HG02588 (cell line): ENCODE data around the gene RASA3.
A peak's percentile ranks its signal among the peaks of the same experiment; 100 is the strongest.
"Not testable (repeated sequence)": the region's sequence is repeated elsewhere in the genome, so short reads cannot be mapped to it uniquely, and the experiment has no call there.

ENCODE experiments used
- ATAC-seq: cut with Tn5 transposase; IDR thresholded peaks from one replicate; pipeline ENCODE4 v1.9.1; 2021; ENCODE audit warnings: mild to moderate bottlenecking, moderate library complexity; ENCODE audit not compliant: unreplicated experiment

RASA3 gene

DNA sequence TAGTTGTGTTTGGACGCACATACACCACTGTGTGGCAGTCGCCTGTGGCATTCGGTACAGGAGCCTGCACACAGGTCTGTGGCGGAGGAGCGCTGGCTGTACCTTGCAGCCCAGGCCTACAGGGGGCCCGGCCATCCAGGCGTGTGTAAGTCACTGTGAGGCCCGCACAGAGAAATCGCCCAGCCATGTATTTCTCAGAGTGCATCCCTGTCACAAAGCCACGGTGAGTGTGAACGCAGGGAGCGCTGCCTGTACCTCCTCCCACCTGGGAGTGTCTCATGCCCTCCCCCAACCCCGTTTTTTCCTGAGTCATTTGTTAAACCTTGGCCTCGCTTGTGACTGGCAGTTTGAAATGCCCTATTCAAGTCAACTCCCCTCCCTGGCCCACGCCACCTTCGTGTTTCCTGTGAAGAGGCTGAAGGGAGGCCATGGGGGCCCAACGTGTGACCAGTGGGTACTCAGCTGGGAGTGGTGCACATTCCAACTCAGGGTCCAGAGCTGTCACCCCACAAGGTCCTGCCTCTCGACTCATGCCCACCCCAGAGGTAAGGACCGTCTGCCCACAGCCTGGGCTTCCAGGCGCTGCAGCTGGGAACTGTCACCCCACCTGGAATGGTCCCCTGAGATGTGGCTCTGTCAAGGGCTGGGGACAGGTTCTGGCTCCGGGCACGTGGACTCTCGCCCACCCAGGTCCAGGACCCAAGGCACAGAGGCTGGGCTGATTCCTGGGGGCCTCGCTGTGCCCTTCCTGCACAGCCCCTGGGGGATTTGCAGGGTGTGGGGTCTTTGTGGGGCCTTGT lies 11.6 kb upstream of the RASA3 start:
- ATAC-seq = no peak

DNA sequence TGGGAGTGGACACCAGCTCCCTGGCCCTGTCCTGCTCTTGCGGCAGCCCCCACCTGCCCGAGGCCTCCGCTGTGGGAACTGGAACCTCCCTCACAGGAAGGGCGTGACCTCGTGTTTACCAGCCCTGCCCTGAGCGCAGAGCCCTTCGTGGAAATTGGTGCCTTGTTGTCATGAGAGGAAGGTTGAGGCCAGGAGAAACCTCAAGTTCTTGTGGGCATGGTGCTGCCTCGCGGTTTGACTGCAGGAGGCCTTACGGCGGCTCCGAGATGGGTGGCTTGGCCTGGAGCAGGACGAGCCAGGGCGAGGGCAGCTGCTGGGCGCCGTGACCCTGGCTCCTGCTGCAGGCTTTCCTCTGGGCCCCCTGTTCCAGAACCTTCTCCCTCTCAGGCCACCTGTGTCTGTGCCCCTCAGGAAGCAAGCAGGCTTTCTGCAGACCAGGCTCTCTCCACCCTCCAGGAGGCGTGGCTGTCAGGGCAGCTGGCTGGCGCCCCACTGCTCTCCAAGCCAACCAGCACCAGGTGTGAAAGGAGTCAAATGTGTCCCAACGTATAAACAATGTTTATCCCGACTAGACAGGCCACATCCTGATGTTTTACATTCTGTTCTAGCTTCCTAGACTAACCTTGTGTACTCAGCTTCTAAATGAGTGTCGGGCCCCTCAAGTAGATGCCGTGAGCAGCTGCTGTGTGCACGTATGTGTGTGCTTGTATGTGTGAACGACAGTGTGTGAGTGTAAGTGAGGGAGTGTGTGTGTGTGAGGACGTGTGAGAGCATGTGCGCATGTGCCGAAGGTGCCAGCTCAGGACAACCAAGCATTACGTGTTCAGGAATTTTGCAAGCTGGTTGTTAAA lies 10.4 kb upstream of the RASA3 start:
- ATAC-seq = no peak

DNA sequence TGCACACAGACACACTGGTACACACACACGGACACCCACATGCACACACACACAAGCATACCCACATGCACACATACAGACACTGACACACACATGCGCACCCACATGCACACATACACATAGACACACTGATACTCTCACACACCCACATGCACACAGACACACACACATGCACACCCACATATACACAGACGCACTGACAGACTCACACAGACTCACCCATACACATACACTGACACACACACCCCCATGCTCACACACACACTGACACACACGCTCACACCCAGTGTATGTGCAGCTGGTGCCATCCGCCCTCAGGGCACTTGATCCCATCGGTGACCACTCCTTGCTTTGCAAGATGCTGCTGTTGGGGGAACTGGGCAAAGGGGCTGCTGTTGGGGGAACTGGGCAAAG lies 9.7 kb upstream of the RASA3 start:
- no peak for ATAC-seq

DNA sequence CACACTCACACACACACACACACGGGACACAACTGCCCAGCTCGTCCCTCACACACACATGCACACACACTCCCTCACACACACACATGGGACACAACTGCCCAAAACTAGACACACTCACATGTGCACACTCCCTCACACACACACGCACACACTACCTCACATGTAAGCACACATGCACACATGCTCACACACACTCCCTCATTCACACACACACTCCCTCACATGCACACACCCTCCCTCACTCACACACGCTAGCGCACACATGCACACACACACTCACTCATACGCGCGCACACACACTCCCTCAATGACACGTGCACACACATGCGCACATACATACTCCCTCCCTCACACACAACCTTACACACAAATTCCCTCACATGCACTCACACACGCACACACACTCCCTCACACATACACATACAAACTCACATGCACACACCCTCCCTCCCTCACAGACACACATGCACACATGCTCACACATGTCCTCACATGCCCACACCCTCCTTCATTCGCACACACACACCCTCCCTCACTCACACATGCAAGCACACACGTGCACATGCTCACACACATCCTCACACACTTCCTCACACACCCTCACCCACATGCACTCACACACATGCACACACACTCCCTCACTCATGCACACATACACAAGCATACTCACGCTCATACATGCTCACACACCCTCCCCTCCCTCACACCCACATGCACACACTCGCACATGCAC lies 9.0 kb upstream of the RASA3 start:
- no peak for ATAC-seq

DNA sequence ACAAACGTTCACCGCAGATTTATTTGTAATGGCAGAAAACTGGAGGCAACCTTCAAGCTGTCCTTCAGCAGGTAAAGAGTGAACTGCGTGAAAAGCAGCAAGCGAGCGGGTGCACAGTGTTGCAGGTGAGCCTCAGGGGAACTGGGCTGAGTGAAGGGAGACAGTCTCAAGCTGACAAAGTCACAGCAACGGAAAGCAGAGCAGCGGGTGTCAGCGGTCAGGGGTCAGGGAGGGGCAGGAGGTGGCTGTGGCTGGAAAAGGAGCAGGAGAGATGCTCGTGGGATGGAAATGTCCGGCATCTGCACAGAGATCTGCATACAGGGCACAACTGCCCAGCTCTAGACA lies 8.5 kb upstream of the RASA3 start:
- no peak for ATAC-seq

DNA sequence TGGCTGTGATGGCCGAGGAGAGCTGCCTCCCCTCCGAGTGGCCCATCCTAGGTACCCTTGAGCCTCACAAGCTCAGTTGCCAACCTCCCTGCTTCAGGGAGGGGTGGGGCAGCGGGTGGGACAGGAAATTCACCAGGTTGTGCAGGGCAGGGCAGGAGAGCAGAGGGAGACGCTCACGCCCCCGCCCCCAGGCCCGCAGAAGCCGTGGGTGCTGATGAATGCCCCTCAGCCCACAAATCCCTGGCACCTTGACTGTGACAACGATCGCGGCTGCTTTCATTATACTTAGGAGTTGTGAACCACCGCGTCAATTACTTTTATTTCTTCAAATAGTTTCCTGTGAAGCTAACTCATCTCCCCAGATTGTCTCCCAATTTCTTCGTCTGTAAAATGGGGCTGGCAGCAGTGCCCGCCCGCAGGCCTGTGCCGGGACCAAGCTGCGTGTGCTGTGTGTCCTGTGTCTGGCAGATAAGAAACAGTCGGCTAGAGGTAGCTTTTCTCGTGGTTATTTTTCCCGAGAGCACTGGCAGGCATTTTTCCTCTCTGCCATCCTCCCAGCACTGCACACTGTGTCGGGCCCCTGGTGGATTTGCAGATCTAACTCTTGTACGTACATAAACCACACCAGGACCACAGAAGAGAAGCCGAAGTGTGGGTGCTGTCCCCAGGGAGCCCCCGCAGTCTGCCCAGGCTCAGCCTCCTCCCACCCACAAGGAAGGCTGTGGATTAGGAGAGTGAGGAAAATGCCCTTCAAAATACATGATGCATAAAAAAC lies 7.9 kb upstream of the RASA3 start:
- ATAC-seq = no peak

DNA sequence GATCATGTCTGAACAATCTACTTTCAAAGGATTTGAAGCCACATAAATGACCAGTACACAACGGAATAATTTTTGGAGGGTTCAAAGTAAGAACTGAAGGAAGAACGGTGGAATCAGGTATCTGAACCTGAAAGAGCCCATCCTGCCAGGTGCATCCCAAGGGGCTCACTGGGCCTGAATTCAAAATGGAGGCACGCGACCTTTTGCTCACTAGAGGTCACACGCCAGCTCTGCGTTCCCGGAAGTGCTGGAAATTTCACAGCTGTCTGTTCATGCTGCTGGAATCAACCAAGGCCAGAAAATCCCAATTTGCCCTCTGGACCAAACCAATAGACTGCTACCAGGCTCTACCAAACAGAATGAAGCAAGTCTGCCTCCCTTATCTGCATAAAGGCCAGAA lies 4.2 kb upstream of the RASA3 start:
- no peak for ATAC-seq

DNA sequence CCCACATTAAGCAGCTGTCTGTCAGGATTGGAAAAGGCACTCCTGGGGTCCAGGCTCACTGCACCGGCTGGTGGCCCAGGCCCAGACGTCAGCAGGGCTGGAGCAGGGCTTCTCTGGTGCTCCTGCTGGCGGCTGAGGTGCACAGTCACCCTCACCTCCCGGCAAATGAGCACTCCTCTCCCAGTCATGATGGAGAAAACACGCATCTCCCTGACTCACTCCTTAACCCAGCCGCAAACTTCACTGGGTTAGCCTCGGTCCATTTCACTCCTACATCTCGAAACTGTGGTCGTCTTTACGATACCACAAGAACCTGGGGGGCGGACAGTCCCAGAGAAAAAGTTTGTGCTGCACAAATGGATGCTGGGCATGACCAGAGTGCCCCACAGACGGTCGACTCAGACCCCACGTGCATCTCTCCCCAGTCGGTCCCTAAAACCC lies 3.3 kb upstream of the RASA3 start:
- no peak for ATAC-seq

DNA sequence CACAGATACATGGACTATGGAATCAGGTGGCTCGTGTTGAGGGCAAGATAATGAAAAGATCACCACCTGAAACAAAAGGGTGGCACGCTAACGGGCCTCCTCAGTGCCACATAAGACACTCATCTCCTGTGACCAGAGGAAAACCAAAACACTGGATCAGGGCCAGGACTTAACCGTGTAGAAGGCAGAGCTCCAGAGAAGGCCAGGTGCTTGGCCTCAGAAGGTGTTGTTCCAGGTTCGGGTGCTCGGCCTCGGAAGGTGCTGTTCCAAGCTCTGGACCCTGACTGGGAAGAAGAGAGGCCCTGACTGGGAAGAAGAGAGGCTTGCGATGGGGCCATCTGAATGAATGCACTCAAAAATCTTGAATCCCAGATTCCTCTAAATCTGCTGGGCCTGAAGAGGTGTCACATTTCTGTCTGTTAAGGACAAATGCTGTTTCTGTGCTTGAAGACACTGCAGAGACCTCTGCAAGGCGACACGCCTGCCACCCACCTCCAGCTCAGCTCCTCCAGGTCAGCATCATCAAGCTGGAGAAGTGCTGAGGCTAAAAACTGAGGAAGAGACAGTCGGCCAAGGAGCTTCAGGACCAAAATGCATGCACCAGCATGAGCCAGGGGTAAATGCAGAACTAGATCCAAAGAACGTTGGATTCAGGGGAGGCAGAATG lies 2.7 kb upstream of the RASA3 start:
- ATAC-seq = no peak

DNA sequence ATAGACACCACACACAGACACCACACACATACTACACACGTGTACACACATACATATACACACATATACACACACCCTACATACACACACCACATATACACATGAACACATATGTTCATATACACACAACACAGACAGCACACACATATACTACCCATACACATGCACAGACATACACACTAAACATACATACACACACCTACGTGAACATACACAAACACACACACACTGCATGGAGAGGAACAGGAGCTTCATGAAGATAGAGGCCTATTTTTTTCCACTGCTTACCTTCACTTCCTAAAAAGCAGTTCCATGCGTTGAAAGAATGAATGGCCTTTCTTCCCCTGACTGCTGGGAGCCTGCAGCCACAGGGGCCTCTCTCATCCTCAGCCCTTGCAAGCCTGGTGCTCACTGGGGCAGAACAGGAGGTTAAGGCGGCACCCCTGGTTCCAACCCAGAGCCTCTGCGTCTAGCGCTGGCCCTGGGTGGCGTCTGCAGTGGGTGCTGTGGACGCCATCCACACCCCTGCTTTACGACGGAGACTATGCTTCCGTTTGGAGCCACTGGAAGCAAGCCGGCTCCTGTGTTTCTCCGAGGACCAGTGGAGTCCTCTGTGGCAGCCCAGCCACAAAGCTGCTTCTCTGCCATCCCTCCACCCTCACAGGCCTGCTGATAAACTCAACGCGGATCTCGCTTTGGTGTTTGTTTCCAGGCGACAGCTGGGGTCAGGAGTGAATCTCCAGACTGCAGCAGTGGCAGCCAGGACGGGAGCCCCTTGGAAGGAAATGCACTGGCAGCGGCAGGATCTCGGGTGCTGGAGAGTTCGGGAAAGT lies 1.9 kb upstream of the RASA3 start:
- no peak for ATAC-seq

DNA sequence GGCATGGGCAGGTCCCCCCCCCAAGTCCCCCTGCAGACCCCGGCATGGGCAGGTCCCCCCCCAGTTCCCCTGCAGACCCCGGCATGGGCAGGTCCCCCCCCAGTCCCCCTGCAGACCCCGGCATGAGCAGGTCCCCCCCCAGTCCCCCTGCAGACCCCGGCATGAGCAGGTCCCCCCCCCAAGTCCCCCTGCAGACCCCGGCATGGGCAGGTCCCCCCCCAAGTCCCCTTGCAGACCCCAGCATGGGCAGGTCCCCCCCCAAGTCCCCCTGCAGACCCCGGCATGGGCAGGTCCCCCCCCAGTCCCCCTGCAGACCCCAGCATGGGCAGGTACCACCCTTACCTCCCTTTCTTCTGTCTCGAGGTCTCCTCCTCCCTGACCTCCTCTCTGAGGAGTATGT lies 1.1 kb upstream of the RASA3 start:
- not testable (repeated sequence) for ATAC-seq

DNA sequence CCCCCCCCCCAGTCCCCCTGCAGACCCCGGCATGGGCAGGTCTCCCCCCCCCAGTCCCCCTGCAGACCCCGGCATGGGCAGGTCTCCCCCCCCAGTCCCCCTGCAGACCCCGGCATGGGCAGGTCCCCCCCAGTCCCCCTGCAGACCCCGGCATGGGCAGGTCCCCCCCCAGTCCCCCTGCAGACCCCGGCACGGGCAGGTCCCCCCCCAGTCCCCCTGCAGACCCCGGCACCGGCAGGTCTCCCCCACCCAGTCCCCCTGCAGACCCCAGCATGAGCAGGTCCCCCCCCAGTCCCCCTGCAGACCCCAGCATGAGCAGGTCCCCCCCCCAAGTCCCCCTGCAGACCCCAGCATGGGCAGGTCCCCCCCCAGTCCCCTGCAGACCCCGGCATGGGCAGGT lies 703 bp upstream of the RASA3 start:
- not testable (repeated sequence) for ATAC-seq

DNA sequence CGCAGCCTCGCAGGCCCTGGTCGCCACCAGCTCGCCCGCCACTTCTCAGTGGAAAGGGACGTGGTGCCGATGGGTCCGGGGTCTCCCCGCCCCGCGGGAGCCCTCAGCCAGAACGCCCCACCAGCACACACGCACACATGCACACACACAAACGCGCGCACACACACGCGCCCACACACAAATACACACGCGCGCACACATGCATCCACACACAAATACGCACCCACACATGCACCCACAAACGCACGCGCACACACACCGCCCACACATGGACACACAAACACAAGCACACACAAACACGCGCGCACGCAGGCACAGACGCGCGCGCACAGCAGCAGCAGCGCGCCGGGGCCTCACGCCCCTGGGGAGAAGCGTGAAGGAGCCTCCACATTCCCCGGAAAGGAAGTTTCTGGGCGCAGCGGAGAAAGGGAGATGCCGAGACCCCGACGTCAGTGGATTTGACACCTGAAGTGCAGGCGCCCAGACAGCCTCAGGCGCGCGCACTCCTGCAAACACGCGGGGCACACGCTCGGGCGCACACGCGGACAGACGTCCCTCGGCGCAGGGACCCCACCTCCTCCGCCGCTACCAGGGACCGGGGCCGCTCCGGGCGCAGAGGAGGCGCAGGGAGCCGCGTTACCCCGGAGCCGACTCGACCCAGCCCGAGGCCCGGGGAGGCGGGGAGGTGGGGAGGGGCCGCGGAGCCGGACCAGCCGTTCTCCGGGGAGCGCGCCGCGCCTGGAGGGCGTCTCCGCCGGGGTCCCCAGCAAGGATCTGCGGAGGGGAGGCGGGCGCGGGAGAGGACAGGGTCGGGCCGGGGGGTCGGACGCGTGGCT lies 622 bp downstream of the RASA3 start:
- peak; percentile 9 for ATAC-seq

DNA sequence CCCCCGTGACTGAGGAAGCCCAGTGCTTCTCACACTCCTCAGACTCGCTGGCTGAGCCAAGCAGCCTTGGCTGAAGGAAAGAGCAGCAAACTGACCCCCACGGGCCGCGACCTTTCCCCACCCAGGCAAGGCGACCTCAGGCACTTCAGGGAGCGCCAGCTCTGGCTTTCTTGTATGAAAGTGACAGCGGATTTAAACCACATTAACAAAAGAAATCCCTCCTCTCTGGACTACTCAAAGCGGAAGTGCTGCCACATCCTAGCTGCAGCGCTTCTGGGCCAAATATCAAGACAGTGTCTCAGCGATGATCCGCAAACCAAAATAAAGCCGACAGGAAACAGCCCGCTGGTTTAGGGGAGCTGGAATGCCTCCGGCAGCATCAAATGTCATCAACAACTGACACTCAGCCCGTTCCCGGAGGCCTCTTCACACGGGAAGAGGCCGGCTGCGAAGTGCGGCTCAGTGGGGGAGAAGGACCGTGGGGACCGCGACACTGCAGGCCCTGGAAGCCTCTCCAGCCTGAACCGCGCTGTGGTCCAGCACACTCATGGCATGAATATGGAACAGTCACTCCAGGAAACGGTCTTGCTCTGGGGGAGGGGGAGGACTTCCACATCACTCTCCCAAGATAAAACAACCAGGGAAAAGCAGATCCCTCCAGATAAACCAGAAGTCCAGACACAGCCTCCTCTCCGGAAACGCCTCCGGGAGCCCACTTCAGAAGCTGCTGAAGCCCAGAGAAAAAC lies 1.4 kb downstream of the RASA3 start:
- peak; percentile 23 for ATAC-seq

DNA sequence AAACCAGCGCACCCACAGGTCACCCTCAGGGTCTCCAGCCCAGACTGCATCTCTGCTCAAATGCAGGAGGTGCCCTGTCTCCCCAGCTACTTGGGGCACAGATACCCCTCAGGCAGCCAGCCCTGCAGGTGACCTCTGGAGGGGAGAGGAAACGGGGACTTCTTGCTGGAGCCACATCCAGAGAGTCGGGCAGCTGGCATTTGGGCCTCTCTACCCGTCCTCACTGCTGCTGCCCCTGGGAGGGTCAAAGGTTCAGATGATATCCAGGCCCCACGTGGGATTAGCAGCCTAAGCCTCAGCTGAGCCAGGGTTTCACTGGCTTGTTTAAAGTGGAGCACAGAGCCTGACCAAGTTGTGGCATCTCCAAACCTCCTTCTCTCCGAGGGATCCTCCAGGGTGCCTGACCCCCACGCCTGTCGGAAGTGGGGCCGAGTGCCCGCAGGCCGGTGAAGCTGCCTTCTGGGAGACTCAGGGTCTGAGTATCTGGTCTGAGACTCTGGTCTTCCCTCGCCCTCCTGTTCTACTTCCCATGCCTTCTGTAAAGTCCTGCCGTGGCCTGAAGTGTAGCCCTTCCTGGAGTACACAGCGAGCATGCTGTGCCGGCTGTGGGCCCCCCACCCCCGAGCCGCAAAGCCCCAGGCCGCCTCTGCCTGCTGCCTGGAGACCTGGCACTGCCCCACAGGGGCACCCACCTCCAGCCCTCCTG lies 2.1 kb downstream of the RASA3 start:
- no peak for ATAC-seq

DNA sequence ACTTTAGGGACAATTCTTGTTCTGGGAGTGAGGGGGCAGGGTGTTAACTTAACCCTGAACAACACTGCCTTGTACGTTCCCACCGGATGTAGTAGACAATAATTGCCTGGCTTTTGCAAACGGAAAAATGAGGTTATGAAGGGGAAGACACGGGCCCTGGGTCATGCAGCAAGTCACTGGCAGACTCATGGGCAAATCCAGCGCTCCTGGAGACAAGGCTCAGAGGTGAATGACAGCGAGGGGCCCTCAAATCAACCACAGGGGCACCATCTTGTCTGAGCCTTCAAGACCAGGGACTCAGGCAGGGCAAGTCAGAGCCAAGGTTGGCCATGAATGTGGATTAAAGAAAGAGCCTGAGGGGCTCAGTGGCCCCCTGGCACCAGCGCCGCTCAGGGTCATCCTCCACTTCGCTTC lies 2.8 kb downstream of the RASA3 start:
- ATAC-seq = no peak
